ENCODE results near the gene PRRG3. TPM values are rescaled to one million over a fixed set of nuclear protein-coding genes. Genes with fewer than 3 reads are reported as not detected.

PRRG3 gene
- total RNA-seq: not detected in 2 replicates

DNA sequence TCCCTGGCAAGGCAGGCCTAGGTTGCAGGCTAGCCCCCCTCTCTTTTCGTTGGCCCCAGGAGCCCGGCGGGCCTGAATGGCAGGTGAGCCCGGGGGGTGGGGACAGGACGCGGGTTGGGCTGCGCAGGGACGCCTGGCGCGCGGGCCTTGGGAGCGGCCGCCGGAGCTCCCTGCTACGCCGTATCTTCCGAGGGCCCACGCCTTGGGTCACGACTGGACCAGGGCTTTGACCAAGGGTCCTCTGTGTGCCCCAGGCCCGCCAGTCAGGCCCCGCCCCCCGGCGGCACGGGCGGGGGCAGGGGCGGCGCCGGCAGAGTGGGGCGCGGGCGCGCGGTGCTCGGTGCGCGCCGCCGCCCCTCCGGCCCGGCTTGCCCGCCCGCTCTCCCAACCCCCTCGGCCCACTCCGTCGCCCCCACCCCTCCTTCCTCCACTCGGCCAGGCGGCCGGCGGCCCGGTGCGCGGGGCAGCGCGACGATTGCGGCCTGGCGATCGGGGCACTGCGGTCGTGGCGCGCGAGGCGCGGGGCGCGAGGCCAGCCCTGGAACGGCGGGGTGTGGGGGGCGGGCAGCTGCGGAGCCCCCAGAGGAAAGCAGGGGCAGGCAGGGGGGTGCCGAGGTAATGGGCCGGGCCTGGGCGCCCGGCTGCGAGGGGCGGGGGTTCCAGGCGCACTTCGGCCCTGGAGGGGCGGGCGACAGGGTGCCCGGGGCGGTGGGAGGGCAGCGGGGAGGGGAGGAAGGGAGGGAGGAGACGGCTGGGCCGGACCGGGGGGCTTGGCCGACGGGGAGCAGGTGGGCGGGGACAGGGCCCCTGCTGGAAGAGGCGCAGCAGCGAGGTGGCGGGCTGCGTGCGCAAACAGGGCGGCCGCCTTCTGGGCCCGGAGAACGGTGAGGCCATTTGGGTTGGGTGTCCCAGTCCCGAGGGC lies at the start of gene PRRG3:
PRRG3 (plus strand) TSS at position 798 of the 922 bp plus-strand sequence. CDS start 3,357 bp downstream, outside the sequence.

DNA sequence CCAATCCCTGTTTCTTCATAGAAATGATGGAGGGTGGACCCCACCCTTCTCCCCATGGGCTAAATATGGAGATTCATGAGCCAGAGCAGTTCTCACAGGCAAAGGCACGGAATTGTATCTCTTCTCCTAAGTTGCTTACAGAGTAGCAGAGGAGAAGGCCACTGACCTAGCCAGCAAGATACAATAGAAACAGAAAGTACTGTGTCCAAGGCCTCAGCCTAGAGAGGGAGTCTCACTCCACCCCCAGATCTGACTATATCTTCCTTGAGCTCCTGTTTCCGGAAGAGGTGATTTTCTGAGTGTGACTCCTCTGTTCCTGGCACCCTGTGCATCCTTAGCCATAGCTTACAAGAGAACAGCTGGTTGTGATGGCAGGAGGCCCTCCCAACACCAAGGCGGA lies 20.5 kb downstream of the PRRG3 start, which contains the start of gene FATE1:
FATE1 (plus strand) TSS at position 284 of the 400 bp plus-strand sequence; CDS start at position 369, 85 bp downstream.

DNA sequence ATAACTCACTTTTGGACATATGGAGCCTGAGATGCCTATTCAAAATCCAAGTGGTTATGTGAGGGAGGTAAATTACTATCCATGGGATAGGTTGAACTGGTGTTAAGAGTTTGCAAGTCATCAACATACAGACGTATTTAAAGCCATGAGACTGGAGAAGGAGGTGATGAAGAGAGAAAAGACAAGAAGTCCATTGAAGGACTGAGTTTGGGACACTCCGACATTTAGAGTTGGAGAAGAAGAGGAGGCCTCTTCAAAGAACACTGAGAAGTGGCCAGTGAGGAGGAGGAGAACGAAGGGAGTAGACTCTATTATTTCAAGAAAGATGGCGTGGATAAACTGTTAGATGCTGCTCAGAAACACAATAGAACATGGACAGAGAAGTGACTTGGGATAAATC lies 39.2 kb downstream of the PRRG3 start, which contains the start of gene CNGA2:
CNGA2 (plus strand) TSS at position 301 of the 400 bp plus-strand sequence. CDS start 3,738 bp downstream, outside the sequence.

Other genes with a start within 250 kb of the PRRG3 start
- not detected in 2 replicates for gene PASD1, start 131.8 kb upstream of the PRRG3 start, total RNA-seq
- not detected in 2 replicates for gene FATE1, start 20.6 kb downstream of the PRRG3 start, total RNA-seq
- gene CNGA2, start 39.3 kb downstream of the PRRG3 start, total RNA-seq: not detected in 2 replicates
- not detected in 2 replicates for gene MAGEA4, start 217.4 kb downstream of the PRRG3 start, total RNA-seq